HFF-Myc (cell line): ENCODE measurements around the gene SACS.

Source experiments
- DNase-seq: peaks from one replicate; pipeline ENCODE4 v3.0.0-alpha.2; 2011; ENCODE audit warnings: low read depth; ENCODE audit errors: extremely low read depth
- H3K4me3 ChIP-seq: replicated peaks from 2 replicates; pipeline ENCODE4 v1.5.1; 2011; ENCODE audit warnings: low read depth, mild to moderate bottlenecking, control low read depth, low read length
- TF ChIP-seq, protein P1 (sequence below): IDR thresholded peaks from 2 replicates; pipeline ENCODE4 v1.5.1; 2012; ENCODE audit warnings: mild to moderate bottlenecking, low read depth, low read length, control low read depth; ENCODE audit errors: missing control alignments

SACS gene

DNA sequence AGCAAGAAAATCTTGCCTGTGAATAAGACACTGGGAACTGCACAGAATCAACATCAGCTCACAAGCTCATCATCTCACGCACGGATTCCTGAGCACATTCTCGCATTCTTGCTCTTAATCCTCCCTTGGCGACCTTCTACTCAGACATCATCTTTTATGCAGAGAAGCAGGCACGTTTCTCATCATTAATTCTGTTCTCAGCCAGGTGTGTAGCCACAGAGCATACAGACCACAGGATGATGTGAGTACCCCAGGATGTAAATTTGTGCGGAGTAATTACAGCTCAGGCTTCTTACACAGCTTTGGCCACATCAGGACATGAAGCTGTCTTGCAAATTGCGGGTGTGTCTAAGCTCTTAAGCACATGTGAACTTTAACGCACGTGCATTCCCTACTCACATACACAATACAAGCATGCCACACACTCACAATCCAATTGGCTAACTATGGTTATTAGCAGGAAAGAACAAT, 36.5 kb upstream of the SACS start:
- TF ChIP-seq, protein P1, sequence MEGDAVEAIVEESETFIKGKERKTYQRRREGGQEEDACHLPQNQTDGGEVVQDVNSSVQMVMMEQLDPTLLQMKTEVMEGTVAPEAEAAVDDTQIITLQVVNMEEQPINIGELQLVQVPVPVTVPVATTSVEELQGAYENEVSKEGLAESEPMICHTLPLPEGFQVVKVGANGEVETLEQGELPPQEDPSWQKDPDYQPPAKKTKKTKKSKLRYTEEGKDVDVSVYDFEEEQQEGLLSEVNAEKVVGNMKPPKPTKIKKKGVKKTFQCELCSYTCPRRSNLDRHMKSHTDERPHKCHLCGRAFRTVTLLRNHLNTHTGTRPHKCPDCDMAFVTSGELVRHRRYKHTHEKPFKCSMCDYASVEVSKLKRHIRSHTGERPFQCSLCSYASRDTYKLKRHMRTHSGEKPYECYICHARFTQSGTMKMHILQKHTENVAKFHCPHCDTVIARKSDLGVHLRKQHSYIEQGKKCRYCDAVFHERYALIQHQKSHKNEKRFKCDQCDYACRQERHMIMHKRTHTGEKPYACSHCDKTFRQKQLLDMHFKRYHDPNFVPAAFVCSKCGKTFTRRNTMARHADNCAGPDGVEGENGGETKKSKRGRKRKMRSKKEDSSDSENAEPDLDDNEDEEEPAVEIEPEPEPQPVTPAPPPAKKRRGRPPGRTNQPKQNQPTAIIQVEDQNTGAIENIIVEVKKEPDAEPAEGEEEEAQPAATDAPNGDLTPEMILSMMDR = no peak
- DNase-seq = peak; percentile 89
- H3K4me3 ChIP-seq = peak overlapping the region; percentile 43

DNA sequence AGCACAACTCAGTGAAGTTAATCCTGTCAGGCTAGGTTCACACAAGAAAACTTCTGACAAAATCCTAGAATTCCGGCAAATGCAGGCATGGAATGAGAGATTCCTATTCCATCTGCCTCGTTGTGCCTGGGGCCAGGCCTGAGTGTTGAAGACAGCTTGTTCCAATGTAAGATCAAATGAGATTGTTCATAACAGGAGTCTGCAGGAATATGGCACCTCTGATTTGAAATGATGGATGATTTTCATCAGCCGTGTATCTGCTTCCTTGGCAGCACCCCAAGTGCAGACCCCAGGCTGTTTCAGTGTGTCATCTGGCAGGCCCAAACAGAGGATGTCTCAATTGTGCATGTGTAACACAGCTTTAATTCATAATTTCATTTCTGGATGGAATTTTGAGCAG, 35.3 kb upstream of the SACS start:
- DNase-seq = no peak
- peak overlapping the region; percentile 43 for H3K4me3 ChIP-seq
- TF ChIP-seq, protein P1 = no peak

DNA sequence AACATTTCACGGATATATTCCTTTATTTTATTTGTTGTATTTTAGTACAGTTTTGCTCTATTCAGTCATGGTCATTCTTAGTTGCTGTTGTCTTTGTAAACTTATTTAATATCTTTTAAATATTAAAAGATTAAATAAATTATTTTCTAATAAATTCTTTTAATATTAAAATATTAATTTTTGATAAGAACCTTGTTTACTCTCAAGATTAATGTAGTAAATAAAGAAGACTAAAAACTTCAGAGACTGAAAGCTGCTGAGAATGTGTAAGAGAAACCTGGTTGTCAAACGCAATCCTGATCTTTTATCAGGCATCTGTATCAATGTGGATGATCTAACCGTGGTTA, 34.4 kb upstream of the SACS start:
- DNase-seq = no peak
- H3K4me3 ChIP-seq = peak overlapping the region; percentile 38; the same call in 1 of the 2 replicates
- TF ChIP-seq, protein P1 = no peak

DNA sequence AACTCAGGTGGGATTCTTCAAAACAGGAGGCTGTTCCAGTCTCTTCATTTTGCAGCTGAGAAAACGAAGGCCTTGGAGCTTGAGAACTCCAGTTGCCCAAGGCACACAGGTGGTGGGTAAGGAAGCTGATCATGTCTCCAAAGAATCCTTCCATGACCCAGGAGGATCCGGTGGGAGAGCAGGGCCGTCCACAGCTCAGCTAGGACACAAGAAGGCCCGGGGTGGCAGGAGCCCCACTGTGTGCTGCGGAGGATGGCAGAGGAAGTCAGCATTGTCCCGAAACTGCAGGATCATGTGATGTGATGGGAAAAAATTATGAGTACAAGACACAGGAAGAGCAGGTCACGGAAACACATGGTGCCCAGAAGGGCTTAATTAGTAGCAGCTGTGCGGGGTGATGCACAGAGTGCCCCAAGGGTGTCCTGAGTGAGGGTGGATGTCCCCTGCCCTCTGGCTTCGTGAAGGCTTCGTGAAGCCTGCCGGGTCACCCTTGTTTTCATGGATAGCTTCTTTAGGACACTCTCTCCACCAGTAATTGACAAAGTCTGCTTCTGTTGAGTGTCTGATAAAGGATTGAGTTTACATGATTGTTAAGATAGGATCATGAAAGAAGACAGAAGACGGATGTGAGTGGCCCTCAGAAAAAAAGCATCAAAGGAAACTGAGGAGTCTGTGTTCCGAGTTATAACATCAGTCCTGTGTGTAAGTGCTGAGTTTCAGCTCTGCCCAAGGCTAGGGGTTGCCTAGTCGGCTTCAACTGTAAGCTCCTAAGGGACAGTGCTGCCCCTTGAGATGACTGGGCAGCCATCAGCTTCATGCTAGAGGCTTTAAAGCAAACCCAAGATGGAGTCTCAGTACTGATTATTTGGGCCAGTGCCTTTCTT, 33.8 kb upstream of the SACS start:
- H3K4me3 ChIP-seq = peak overlapping the region; percentile 38
- DNase-seq = peak; percentile 92
- TF ChIP-seq, protein P1 = no peak

DNA sequence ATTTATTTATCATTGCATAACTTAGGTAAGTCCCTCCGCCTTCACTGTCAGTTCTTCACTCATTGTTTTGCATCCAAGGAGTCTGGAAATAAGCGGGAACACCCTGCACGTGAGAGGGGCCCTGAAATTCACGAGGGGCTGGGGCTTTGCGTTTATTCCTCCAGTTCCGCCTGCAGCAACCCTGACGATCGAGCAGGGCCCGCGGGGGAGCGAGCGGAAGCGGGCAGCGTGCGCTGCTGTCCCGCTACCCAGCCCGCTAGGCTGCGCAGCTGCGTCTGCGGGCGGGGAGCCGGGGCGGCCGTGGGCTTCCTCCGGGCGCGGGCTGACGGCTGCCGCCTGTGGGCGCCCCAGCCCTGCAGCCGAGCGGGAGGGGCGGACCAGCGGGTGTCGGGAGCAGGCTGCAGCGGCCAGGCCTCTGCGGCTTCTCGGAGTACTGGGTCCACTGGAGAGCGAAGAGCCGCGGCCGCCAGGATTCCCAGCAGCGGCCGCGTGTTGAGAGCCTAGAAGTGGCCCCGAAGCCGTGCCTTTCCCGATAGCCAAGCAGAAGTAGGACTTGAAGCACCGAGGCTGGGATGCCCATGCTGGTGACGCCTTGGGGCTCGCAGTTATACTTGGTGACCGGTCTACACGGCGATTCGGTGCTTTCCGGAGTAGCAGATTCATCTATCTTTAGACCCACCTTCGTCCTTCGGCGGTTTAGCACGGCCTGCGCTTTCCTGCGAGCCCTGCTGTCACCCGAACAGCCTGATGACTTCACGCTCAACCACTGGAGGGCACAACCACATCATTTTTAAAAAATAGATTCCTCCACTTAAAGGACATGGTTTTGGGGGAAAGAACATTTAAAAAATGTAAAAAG, 32.9 kb upstream of the SACS start:
- H3K4me3 ChIP-seq = peak overlapping the region; percentile 38
- DNase-seq = peak; percentile 61
- TF ChIP-seq, protein P1 = peak; percentile 46

DNA sequence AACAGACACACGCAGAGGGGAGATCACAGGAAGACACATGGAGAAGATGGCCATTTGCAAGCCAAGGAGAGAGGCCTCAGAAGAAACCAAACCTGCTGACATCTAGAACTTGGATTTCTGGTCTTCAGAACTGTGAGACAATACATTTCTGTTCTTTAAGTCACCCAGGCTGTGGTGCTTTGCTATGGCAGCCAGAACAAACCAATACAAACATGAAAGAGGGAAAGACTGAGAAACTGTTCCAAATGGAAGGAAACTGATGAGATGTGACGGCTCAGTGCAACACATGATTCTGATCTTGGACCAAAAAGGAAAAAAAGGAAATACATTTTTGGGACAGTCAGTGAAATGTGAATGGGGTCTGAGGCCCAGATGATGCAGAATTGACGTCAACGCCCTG, 30.2 kb upstream of the SACS start:
- no peak overlapping the region for H3K4me3 ChIP-seq
- TF ChIP-seq, protein P1 = no peak
- no peak for DNase-seq
